Measurements from ENCODE around the gene DNAJC5.
"Not testable (repeated sequence)": the region's sequence is repeated elsewhere in the genome, so short reads cannot be mapped to it uniquely, and the experiment has no call there.

DNAJC5 gene

GRCh38 chr20:63955827-63956663 lies 61.1 kb downstream of the DNAJC5 start, which contains the start of gene UCKL1:
Gene UCKL1 (minus strand): TSS chr20:63956416. CDS start chr20:63956372, 44 bp downstream.
- DNase-seq (ENCODE audit: low read depth): peak; percentile 86

GRCh38 chr20:63956664-63957003 lies 61.7 kb downstream of the DNAJC5 start:
- no peak for DNase-seq (ENCODE audit: low read depth)

- DNase-seq (ENCODE audit: low read depth): peak; percentile 67
Measured at GRCh38 chr20:63957004-63957689, 62.2 kb downstream of the DNAJC5 start.

- no peak for DNase-seq (ENCODE audit: low read depth)
Measured at GRCh38 chr20:63957690-63958441, 62.9 kb downstream of the DNAJC5 start.

GRCh38 chr20:63958471-63958870 lies 63.5 kb downstream of the DNAJC5 start:
- no peak for DNase-seq (ENCODE audit: low read depth)

GRCh38 chr20:63958964-63959698 lies 64.2 kb downstream of the DNAJC5 start:
- DNase-seq (ENCODE audit: low read depth): no peak

GRCh38 chr20:63959699-63960075 lies 64.8 kb downstream of the DNAJC5 start:
- DNase-seq (ENCODE audit: low read depth): no peak

- DNase-seq (ENCODE audit: low read depth): not testable (repeated sequence)
Measured at GRCh38 chr20:63960654-63961621, 66.0 kb downstream of the DNAJC5 start.

GRCh38 chr20:63961664-63962425 lies 66.9 kb downstream of the DNAJC5 start:
- no peak for DNase-seq (ENCODE audit: low read depth)

GRCh38 chr20:63962426-63963347 lies 67.8 kb downstream of the DNAJC5 start:
- no peak for DNase-seq (ENCODE audit: low read depth)

- DNase-seq (ENCODE audit: low read depth): no peak
Measured at GRCh38 chr20:63963348-63963741, 68.4 kb downstream of the DNAJC5 start.

GRCh38 chr20:63963784-63964301 lies 68.9 kb downstream of the DNAJC5 start:
- no peak for DNase-seq (ENCODE audit: low read depth)

- no peak for DNase-seq (ENCODE audit: low read depth)
Measured at GRCh38 chr20:63964412-63964811, 69.5 kb downstream of the DNAJC5 start.

GRCh38 chr20:63966172-63966943 lies 71.4 kb downstream of the DNAJC5 start:
- DNase-seq (ENCODE audit: low read depth): no peak

- DNase-seq (ENCODE audit: low read depth): no peak
Measured at GRCh38 chr20:63966944-63967322, 72.0 kb downstream of the DNAJC5 start.

GRCh38 chr20:63967330-63968135 lies 72.6 kb downstream of the DNAJC5 start:
- DNase-seq (ENCODE audit: low read depth): no peak

Measured in EH (cell line).